Neural crest cell (in vitro differentiated cells): Measurements from ENCODE around the gene CASP6. TPM values are rescaled to one million over a fixed set of nuclear protein-coding genes. Genes with fewer than 3 reads are reported as not detected.

Experiments used
- DNase-seq: peaks from one replicate; pipeline ENCODE4 v3.0.0; 2021; ENCODE audit warnings: low read depth, mixed read lengths, low spot score
- H3K27ac Mint-ChIP-seq: one replicate; pipeline ENCODE4 v1.8.0; 2021; ENCODE audit warnings: mild to moderate bottlenecking, mixed read lengths; ENCODE audit not compliant: unreplicated experiment
- H3K27me3 Mint-ChIP-seq: 2 replicates; pipeline ENCODE4 v1.8.0; 2021; ENCODE audit warnings: low read depth, mild to moderate bottlenecking, mixed read lengths
- H3K36me3 Mint-ChIP-seq: 2 replicates; pipeline ENCODE4 v1.8.0; 2021; ENCODE audit warnings: low read depth, mild to moderate bottlenecking, mixed read lengths
- H3K4me1 Mint-ChIP-seq: 2 replicates; pipeline ENCODE4 v1.8.0; 2021; ENCODE audit warnings: mixed read lengths
- H3K4me3 Mint-ChIP-seq: one replicate; pipeline ENCODE4 v1.8.0; 2021; ENCODE audit warnings: mild to moderate bottlenecking, mixed read lengths
- H3K9me3 Mint-ChIP-seq: 2 replicates; pipeline ENCODE4 v1.8.0; 2021; ENCODE audit warnings: mixed read lengths
- CTCF ChIP-seq: fragments of 200-600 bp; sonication (generic); conservative IDR thresholded peaks from 2 replicates; pipeline ENCODE4 v1.5.0; 2021; ENCODE audit warnings: antibody characterized with exemption, mild to moderate bottlenecking
- total RNA-seq: library from RNA; stranded (reverse); gene quantifications from 2 replicates; pipeline ENCODE4 v1.2.1, GENCODE V29; 2021

The CASP6 gene
- total RNA-seq, 1 donor from 2014 or later = 25.4 TPM

GRCh38 chr4:109657854-109658418 lies 45.3 kb downstream of the CASP6 start:
- TF ChIP-seq CTCF = no peak
- H3K27ac Mint-ChIP-seq = no peak overlapping the region
- H3K27me3 Mint-ChIP-seq = no peaks in the 10 kb centered on the region
- DNase-seq = no peak
- H3K4me3 Mint-ChIP-seq = no peak overlapping the region
- H3K9me3 Mint-ChIP-seq = peaks cover 2% of the 10 kb centered on the region
- peaks cover 4% of the 10 kb centered on the region for H3K4me1 Mint-ChIP-seq
- H3K36me3 Mint-ChIP-seq = peaks cover 6% of the 10 kb centered on the region

- Mint-ChIP-seq H3K27ac (no peak overlapping the region), H3K4me1 (no peaks in the 10 kb centered on the region), H3K36me3 (peaks cover 10% of the 10 kb centered on the region), H3K4me3 (no peak overlapping the region), H3K9me3 (peaks cover 2% of the 10 kb centered on the region), H3K27me3 (no peaks in the 10 kb centered on the region)
- TF ChIP-seq CTCF = no peak
- no peak for DNase-seq
Observed at GRCh38 chr4:109655396-109655795, 47.8 kb downstream of the CASP6 start.

GRCh38 chr4:109649872-109650271 lies 53.4 kb downstream of the CASP6 start:
- peaks cover 8% of the 10 kb centered on the region for H3K9me3 Mint-ChIP-seq

GRCh38 chr4:109648997-109649575 lies 54.2 kb downstream of the CASP6 start:
- TF ChIP-seq CTCF = no peak
- DNase-seq = no peak
- no peaks in the 10 kb centered on the region for H3K4me1 Mint-ChIP-seq
- no peak overlapping the region for H3K4me3 Mint-ChIP-seq
- H3K9me3 Mint-ChIP-seq = peaks cover 8% of the 10 kb centered on the region
- peaks cover 17% of the 10 kb centered on the region for H3K36me3 Mint-ChIP-seq
- H3K27ac Mint-ChIP-seq = no peak overlapping the region
- no peaks in the 10 kb centered on the region for H3K27me3 Mint-ChIP-seq

More at GRCh38 chr4:109649872-109650271, 53.4 kb downstream of the CASP6 start:
- H3K27ac Mint-ChIP-seq = no peak overlapping the region
- H3K4me1 Mint-ChIP-seq = no peaks in the 10 kb centered on the region
- H3K4me3 Mint-ChIP-seq = no peak overlapping the region
- TF ChIP-seq CTCF = no peak
- H3K36me3 Mint-ChIP-seq = peaks cover 21% of the 10 kb centered on the region
- H3K27me3 Mint-ChIP-seq = no peaks in the 10 kb centered on the region
- no peak for DNase-seq

- Mint-ChIP-seq H3K4me1 (no peaks in the 10 kb centered on the region), H3K4me3 (no peak overlapping the region), H3K36me3 (peaks cover 17% of the 10 kb centered on the region), H3K9me3 (peaks cover 8% of the 10 kb centered on the region), H3K27ac (no peak overlapping the region), H3K27me3 (no peaks in the 10 kb centered on the region)
- no peak for DNase-seq
- no peak for TF ChIP-seq CTCF
Observed at GRCh38 chr4:109648266-109648996, 54.8 kb downstream of the CASP6 start.
